ENCODE measurements around the gene PKN1. TPM values are rescaled to one million over a fixed set of nuclear protein-coding genes. Genes with fewer than 3 reads are reported as not detected.

Gene PKN1
- total and polyA plus RNA-seq, 2 of the 13 experiments (the other 11 are each of a cell fraction or from before 2014, with no cell fraction given): 45.7 to 54.5 TPM

GRCh38 chr19:14432791-14433553, at the start of gene PKN1 (continued):
- no peak for TF ChIP-seq ZNF44 (CRISPR knock-in tag; IDR thresholded peaks at IDR 0.05)
- 0 out of 2 replicates have a peak, but pooled peaks have one; percentile 13 for TF ChIP-seq ZNF331 (CRISPR knock-in tag; IDR thresholded peaks at IDR 0.05)
- TF ChIP-seq ZFP36L2 (CRISPR knock-in tag; IDR thresholded peaks at IDR 0.05): no peak
- TF ChIP-seq AHDC1 (CRISPR knock-in tag; IDR thresholded peaks at IDR 0.05; ENCODE audit: borderline replicate concordance): no peak
- TF ChIP-seq ZBED4 (CRISPR knock-in tag; IDR thresholded peaks at IDR 0.05; ENCODE audit: borderline replicate concordance): no peak
- TF ChIP-seq MAX (IDR thresholded peaks at IDR 0.05): 0 out of 2 replicates have a peak, but pooled peaks have one; percentile 11
- no peak for TF ChIP-seq HOXA7 (CRISPR knock-in tag; IDR thresholded peaks at IDR 0.05)
- TF ChIP-seq ZNF251 (CRISPR knock-in tag; IDR thresholded peaks at IDR 0.05): no peak
- no peak for TF ChIP-seq JUNB (CRISPR knock-in tag; IDR thresholded peaks at IDR 0.05; ENCODE audit: borderline replicate concordance)
- 0 out of 2 replicates have a peak, but pooled peaks have one; percentile 27 for TF ChIP-seq ZBTB7B (CRISPR knock-in tag; IDR thresholded peaks at IDR 0.05)
- TF ChIP-seq SPEN (CRISPR knock-in tag; IDR thresholded peaks at IDR 0.05; ENCODE audit: low read depth): no peak; the same call in 1 of the 2 replicates
- TF ChIP-seq NFE2L2 (IDR thresholded peaks at IDR 0.05; ENCODE audit: low read length): no peak
- no peak for TF ChIP-seq ZNF329 (CRISPR knock-in tag; IDR thresholded peaks at IDR 0.05; ENCODE audit: low read depth)
- no peak for TF ChIP-seq CBX5 (CRISPR knock-in tag; IDR thresholded peaks at IDR 0.05; ENCODE audit: borderline replicate concordance)
- TF ChIP-seq NPAS2 (CRISPR knock-in tag; IDR thresholded peaks at IDR 0.05; ENCODE audit: borderline replicate concordance): no peak
- TF ChIP-seq TFAP4 (IDR thresholded peaks at IDR 0.05; ENCODE audit: borderline replicate concordance, low read depth): no peak
- no peak for TF ChIP-seq ZNF512 (CRISPR knock-in tag; IDR thresholded peaks at IDR 0.05)

Data from HepG2 (cell line).